ENCODE data around the gene IFRD1.

IFRD1 gene

GRCh38 chr7:112449902-112450806 is at the start of gene IFRD1:
Gene IFRD1 (plus strand): TSS chr7:112450460. CDS start chr7:112450689, 229 bp downstream.
- DNase-seq = peak; percentile 90 to 97

- no peak for DNase-seq
Measured at GRCh38 chr7:112404321-112404720, 45.9 kb upstream of the IFRD1 start.

- no peak for DNase-seq
Measured at GRCh38 chr7:112405286-112405685, 45.0 kb upstream of the IFRD1 start.

GRCh38 chr7:112407261-112407660 is 43.0 kb upstream of the IFRD1 start:
- DNase-seq = no peak

GRCh38 chr7:112410092-112410491 is 40.2 kb upstream of the IFRD1 start:
- DNase-seq = no peak

- peak; percentile 6 to 58 for DNase-seq
Measured at GRCh38 chr7:112411186-112411795, 39.0 kb upstream of the IFRD1 start.

- DNase-seq = peak; percentile 5 to 64
Measured at GRCh38 chr7:112414855-112415490, 35.3 kb upstream of the IFRD1 start.

- DNase-seq = no peak
Measured at GRCh38 chr7:112416127-112416526, 34.1 kb upstream of the IFRD1 start.

GRCh38 chr7:112419543-112420130 is 30.6 kb upstream of the IFRD1 start:
- DNase-seq = no peak

- DNase-seq = peak in 1 of 2 experiments; percentile 47
Measured at GRCh38 chr7:112420236-112420861, 29.9 kb upstream of the IFRD1 start.

- DNase-seq = peak in 1 of 2 experiments; percentile 17
Measured at GRCh38 chr7:112421666-112422486, 28.4 kb upstream of the IFRD1 start.

GRCh38 chr7:112422842-112423496 is 27.3 kb upstream of the IFRD1 start:
- DNase-seq = peak in 1 of 2 experiments; percentile 43

- no peak for DNase-seq
Measured at GRCh38 chr7:112423987-112424386, 26.3 kb upstream of the IFRD1 start.

- no peak for DNase-seq
Measured at GRCh38 chr7:112427984-112428383, 22.3 kb upstream of the IFRD1 start.

- no peak for DNase-seq
Measured at GRCh38 chr7:112428715-112429114, 21.5 kb upstream of the IFRD1 start.

GRCh38 chr7:112430649-112431048 is 19.6 kb upstream of the IFRD1 start:
- DNase-seq = no peak

GRCh38 chr7:112431803-112432202 is 18.5 kb upstream of the IFRD1 start:
- DNase-seq = no peak

GRCh38 chr7:112433289-112433688 is 17.0 kb upstream of the IFRD1 start:
- no peak for DNase-seq

GRCh38 chr7:112437072-112437471 is 13.2 kb upstream of the IFRD1 start:
- no peak for DNase-seq

GRCh38 chr7:112439476-112439875 is 10.8 kb upstream of the IFRD1 start:
- DNase-seq = peak in 1 of 2 experiments; percentile 50

- no peak for DNase-seq
Measured at GRCh38 chr7:112442210-112442609, 8.1 kb upstream of the IFRD1 start.
